IgD-negative memory B cell (primary cell): Measurements from ENCODE around the gene PRMT7. TPM values are rescaled to one million over a fixed set of nuclear protein-coding genes. Genes with fewer than 3 reads are reported as not detected.
A peak's percentile ranks its signal among the peaks of the same experiment; 100 is the strongest.

Experiments used
- H3K27ac Mint-ChIP-seq, 3 donors: one replicate each; pipeline ENCODE4 v1.8.0; 2020 to 2022; ENCODE audit warnings: mild to moderate bottlenecking in 3 of 3, mixed read lengths in 3 of 3, moderate library complexity in 1 of 3
- H3K27me3 Mint-ChIP-seq: one replicate; pipeline ENCODE4 v1.8.0; 2021; ENCODE audit warnings: mixed read lengths
- H3K36me3 Mint-ChIP-seq: one replicate; pipeline ENCODE4 v1.8.0; 2020; ENCODE audit warnings: mild to moderate bottlenecking, mixed read lengths
- H3K4me1 Mint-ChIP-seq, 3 donors: one replicate each; pipeline ENCODE4 v1.8.0; 2020 to 2022; ENCODE audit warnings: mixed read lengths in 3 of 3, mild to moderate bottlenecking in 1 of 3
- H3K4me3 Mint-ChIP-seq, 4 donors: one replicate each; pipeline ENCODE4 v1.8.0; 2020 to 2022; ENCODE audit warnings: mild to moderate bottlenecking in 4 of 4, mixed read lengths in 4 of 4, moderate library complexity in 3 of 4
- H3K9me3 Mint-ChIP-seq, 3 donors: one replicate each; pipeline ENCODE4 v1.8.0; 2020 to 2021; ENCODE audit warnings: mixed read lengths in 3 of 3, mild to moderate bottlenecking in 1 of 3
- polyA plus RNA-seq: library from polyadenylated mRNA; unstranded; fragments of 300-500 nt; fragmentation: Illumina TruSeq; gene quantifications from one replicate; pipeline ENCODE4 v1.2.3, GENCODE V29; 2021

Gene PRMT7
- polyA plus RNA-seq, 1 donor from 2014 or later, result 22.8 TPM

DNA sequence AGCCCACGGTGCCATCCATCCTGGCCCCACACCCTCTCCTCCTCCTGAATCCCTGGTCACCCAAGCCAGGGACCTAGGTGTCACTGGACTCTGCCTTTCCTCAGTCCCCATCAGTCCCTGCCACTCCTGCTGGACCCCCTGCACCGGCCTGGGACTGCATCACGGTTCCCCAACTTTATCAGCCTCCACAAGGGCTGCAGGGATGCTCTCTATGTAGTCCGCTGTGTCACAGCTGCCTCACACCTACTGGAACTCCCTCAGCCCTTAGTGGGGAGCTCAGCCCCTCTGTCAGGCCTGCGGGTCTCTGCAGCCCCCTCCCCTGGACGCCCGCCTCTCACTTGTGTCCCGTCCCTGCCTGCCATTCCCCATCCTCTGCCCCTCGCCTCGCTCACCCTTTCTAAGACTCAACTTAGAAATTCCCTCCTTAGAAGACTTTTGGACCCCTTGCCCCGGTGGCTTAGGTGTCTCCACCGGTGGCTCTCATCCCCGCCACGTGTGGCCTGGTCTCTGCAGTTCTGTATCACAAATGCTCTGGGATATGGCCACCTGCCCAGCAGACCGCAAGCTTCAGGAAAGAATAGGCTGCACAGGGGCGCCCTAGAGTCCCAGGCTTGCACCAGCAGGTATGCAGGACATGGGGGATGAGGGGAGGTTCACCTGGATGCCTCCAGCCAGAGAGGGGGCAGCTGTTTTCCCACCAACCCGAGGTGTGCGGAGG lies 62.9 kb downstream of the PRMT7 start:
- Mint-ChIP-seq H3K36me3 (no peaks in the 10 kb centered on the region), H3K27me3 (peaks cover 2% of the 10 kb centered on the region), H3K4me3 (peak overlapping the region in 1 of 4 donors; percentile 20), H3K4me1 (peaks cover 15 to 19% (median 16%) of the 10 kb centered on the region in 3 donors), H3K9me3 (no peaks in the 10 kb centered on the region), H3K27ac (no peak overlapping the region)

- no peaks in the 10 kb centered on the region for H3K9me3 Mint-ChIP-seq
- peaks cover 2% of the 10 kb centered on the region for H3K27me3 Mint-ChIP-seq
- no peaks in the 10 kb centered on the region for H3K36me3 Mint-ChIP-seq
- peaks cover 16 to 21% (median 18%) of the 10 kb centered on the region in 3 donors for H3K4me1 Mint-ChIP-seq
- no peak overlapping the region for H3K27ac Mint-ChIP-seq
- no peak overlapping the region for H3K4me3 Mint-ChIP-seq
Measured at GRCh38 chr16:68374246-68374805, 63.5 kb downstream of the PRMT7 start.

DNA sequence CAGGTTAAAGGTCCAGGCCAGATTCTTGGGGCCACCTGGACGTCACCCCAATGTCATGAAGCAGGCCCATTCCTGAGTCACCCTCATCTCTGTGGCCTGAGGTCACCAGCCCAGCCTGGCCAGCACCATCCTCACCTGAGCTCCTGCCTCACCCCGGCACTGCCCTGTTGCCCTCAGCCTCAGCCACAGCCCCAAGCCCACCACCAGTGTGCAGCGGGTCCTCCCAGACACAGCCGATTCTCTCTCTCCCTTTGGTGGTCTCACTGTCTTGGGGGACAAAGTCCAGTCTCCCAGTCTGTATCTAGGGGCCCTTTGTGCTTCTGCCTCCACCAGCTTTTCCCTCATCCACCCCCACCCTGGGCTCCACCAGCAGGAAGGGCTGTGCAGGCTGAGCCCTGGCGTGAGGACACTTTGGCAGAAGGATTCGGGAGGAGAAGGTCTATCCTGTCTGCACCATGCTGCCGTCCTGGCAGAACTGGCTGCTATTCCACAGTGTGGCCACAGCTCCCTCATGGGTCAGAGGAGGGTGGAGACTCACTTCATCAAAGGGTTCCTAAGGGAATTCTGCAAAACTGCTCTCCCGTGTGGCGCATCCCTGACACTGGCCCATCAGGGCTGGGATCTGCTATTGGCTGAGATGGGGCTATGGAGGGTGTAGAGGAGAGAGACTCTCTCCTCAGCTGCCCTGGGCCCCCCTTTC lies 64.3 kb downstream of the PRMT7 start:
- no peaks in the 10 kb centered on the region for H3K36me3 Mint-ChIP-seq
- H3K27ac Mint-ChIP-seq, result no peak overlapping the region
- peaks cover 10 to 16% (median 15%) of the 10 kb centered on the region in 3 donors for H3K4me1 Mint-ChIP-seq
- no peaks in the 10 kb centered on the region for H3K9me3 Mint-ChIP-seq
- H3K27me3 Mint-ChIP-seq, result peaks cover 2% of the 10 kb centered on the region
- no peak overlapping the region for H3K4me3 Mint-ChIP-seq

DNA sequence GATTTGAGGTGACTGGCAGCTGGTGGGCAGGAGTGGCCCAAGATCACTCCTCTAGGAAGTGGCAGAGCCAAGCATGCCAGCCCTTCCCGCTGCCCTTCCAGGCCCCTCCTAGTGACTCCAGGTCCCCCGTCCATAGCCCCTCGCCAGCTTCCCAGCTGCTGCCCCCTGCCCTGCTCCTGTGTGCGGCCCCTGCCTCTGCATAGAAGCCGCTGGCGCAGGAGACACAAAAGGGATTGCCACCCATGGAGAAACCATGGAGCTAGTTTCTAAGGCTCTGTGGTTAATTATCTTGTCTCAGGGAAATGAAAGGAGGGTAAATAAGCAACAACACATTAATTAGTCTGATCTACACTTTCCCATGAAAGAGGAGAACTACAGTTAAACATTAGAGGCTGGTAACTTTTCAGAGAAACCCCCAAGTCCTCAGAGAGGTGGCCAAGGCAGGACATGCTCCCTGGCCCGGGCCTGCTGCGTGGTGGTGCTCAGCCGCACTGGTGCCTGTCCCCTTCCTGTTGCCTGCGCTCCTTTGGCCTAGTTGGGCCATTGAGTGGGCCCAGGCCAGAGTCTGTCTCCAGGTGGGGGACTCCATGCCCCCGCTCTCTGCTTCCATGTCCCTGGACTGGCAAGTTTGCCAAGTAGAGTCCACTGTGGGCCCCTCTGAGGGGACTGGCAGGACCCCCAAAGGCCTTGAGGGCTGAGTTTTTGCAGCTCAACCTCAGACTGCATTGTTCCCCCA lies 65.2 kb downstream of the PRMT7 start:
- peaks cover 10 to 14% (median 14%) of the 10 kb centered on the region in 3 donors for H3K4me1 Mint-ChIP-seq
- peaks cover 2% of the 10 kb centered on the region for H3K27me3 Mint-ChIP-seq
- peak overlapping the region in 1 of 3 donors; percentile 58 for H3K27ac Mint-ChIP-seq
- H3K9me3 Mint-ChIP-seq, result no peaks in the 10 kb centered on the region
- no peaks in the 10 kb centered on the region for H3K36me3 Mint-ChIP-seq
- no peak overlapping the region for H3K4me3 Mint-ChIP-seq

- Mint-ChIP-seq H3K27ac (no peak overlapping the region), H3K36me3 (no peaks in the 10 kb centered on the region), H3K9me3 (no peaks in the 10 kb centered on the region), H3K4me3 (no peak overlapping the region), H3K27me3 (peaks cover 2% of the 10 kb centered on the region), H3K4me1 (peaks cover 15 to 20% (median 16%) of the 10 kb centered on the region in 3 donors)
Measured at GRCh38 chr16:68376590-68376989, 65.8 kb downstream of the PRMT7 start.

GRCh38 chr16:68377221-68377620 lies 66.4 kb downstream of the PRMT7 start:
- Mint-ChIP-seq H3K36me3 (no peaks in the 10 kb centered on the region), H3K9me3 (no peaks in the 10 kb centered on the region), H3K27me3 (peaks cover 2% of the 10 kb centered on the region), H3K4me3 (peak overlapping the region in 1 of 4 donors; percentile 23), H3K4me1 (peaks cover 22 to 26% (median 22%) of the 10 kb centered on the region in 3 donors), H3K27ac (no peak overlapping the region)

- H3K4me3 Mint-ChIP-seq, result no peak overlapping the region
- no peak overlapping the region for H3K27ac Mint-ChIP-seq
- H3K4me1 Mint-ChIP-seq, result peaks cover 26 to 31% (median 27%) of the 10 kb centered on the region in 3 donors
- no peaks in the 10 kb centered on the region for H3K36me3 Mint-ChIP-seq
- no peaks in the 10 kb centered on the region for H3K27me3 Mint-ChIP-seq
- no peaks in the 10 kb centered on the region for H3K9me3 Mint-ChIP-seq
Measured at GRCh38 chr16:68377667-68378393, 67.0 kb downstream of the PRMT7 start.

DNA sequence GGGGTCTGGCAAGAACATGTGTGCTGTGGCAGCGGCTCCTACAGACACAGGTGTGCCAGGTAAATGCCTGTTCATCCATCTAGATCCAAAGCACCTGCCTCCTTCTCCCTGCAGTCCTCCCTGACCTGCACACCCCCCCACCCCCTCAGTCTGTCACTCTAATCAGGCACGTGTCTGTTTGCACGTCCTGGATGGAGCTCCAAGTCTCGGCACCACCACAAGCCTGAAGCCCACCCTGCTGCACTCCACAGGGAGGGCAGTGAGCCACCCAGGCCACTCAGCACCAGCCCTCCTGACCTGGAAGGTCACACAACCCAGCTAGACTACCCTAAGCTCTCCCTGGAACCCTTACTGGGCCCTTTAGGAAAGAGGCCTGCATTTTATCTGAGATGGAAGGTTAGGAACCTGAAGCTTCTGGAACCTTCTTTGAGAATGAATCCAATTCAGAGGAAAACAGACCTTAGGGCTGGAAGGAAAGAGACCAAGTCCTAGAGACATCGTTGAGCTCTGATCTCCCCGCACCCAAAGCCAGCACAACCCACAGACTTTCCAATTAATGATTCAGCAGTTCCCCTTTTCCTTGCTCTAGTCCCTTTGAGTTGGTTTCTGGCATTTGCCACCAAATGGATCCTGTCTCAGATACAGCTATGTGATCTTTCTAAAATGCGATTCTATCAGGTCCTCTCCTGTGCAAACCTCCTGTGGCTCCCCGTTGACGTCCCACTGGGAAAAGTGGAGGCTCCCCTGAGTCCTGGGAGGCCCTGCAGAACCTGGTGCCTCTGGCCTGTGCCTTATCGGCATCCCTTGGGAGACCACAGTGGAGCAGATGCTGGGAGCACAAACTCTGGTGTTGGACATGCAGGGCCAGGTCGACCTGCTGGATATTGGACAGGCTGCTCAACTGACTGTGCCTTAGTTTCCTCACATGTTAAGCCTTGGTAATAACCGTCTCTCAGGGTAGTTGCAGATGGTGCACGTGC lies 67.9 kb downstream of the PRMT7 start:
- Mint-ChIP-seq H3K27me3 (no peaks in the 10 kb centered on the region), H3K9me3 (no peaks in the 10 kb centered on the region), H3K4me3 (no peak overlapping the region), H3K4me1 (peaks cover 34 to 39% (median 35%) of the 10 kb centered on the region in 3 donors), H3K27ac (peak overlapping the region in 2 of 3 donors; percentile 8 to 10), H3K36me3 (no peaks in the 10 kb centered on the region)

- H3K36me3 Mint-ChIP-seq, result no peaks in the 10 kb centered on the region
- H3K27ac Mint-ChIP-seq, result peak overlapping the region; percentile 8 to 47 (median 10)
- no peaks in the 10 kb centered on the region for H3K9me3 Mint-ChIP-seq
- H3K4me1 Mint-ChIP-seq, result peaks cover 44 to 49% (median 44%) of the 10 kb centered on the region in 3 donors
- no peaks in the 10 kb centered on the region for H3K27me3 Mint-ChIP-seq
- H3K4me3 Mint-ChIP-seq, result peak overlapping the region in 2 of 4 donors; percentile 13 to 60
Measured at GRCh38 chr16:68379472-68380347, 68.9 kb downstream of the PRMT7 start.

GRCh38 chr16:68380348-68380670 lies 69.5 kb downstream of the PRMT7 start:
- peak overlapping the region; percentile 14 to 90 (median 36) for H3K27ac Mint-ChIP-seq
- H3K4me3 Mint-ChIP-seq, result peak overlapping the region in 1 of 4 donors; percentile 8
- peaks cover 1% of the 10 kb centered on the region for H3K27me3 Mint-ChIP-seq
- H3K36me3 Mint-ChIP-seq, result no peaks in the 10 kb centered on the region
- peaks cover 50 to 55% (median 50%) of the 10 kb centered on the region in 3 donors for H3K4me1 Mint-ChIP-seq
- H3K9me3 Mint-ChIP-seq, result no peaks in the 10 kb centered on the region

DNA sequence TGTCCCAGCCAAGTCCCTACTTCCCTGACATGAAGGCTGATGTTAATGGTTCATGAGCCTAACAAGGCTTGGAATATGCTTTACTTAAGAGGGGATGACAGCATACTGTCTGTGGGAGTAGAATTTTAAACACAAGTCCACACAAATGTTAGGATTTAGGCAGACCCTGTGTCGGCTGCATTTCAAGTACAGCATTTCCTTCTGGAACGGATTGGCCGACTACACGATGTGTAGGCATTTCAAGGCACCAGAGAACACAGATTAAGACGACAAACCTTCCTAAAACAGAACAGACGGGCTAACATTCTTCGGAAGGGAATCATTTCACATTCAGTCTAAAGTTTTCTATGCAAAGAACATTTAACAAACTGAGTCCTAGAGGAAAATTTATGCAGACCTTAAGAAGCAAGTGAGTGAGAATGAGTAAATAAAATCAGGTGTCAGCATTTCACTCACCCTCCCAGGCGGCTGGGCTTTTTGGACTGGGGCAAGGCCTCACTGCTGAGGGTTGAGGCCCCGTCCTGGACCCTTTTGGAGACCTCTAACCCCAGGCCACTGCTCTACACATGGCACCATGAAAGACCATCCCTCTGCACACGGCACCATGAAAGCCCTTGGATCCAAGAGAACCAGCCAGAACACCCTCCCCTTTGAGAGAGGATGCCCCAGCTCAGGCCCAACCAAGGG lies 70.0 kb downstream of the PRMT7 start:
- Mint-ChIP-seq H3K4me3 (peak overlapping the region in 2 of 4 donors; percentile 8 to 84), H3K4me1 (peaks cover 55 to 59% (median 55%) of the 10 kb centered on the region in 3 donors), H3K27me3 (peaks cover 1% of the 10 kb centered on the region), H3K36me3 (no peaks in the 10 kb centered on the region), H3K9me3 (no peaks in the 10 kb centered on the region), H3K27ac (peak overlapping the region; percentile 36 to 96 (median 90))

- Mint-ChIP-seq H3K4me1 (peaks cover 55 to 59% (median 55%) of the 10 kb centered on the region in 3 donors), H3K36me3 (no peaks in the 10 kb centered on the region), H3K27me3 (peaks cover 1% of the 10 kb centered on the region), H3K4me3 (peak overlapping the region in 2 of 4 donors; percentile 69 to 88), H3K9me3 (no peaks in the 10 kb centered on the region), H3K27ac (peak overlapping the region; percentile 2 to 96 (median 90))
Measured at GRCh38 chr16:68381363-68381724, 70.5 kb downstream of the PRMT7 start.
